GM19193 (cell line): ENCODE results near the gene FAHD2A.

ENCODE experiments used
- POLR2A ChIP-seq: IDR thresholded peaks from 4 replicates; pipeline ENCODE4 v1.6.1; 2011; ENCODE audit not compliant: insufficient read depth, insufficient read length; ENCODE audit errors: extremely low read depth

Gene FAHD2A

DNA sequence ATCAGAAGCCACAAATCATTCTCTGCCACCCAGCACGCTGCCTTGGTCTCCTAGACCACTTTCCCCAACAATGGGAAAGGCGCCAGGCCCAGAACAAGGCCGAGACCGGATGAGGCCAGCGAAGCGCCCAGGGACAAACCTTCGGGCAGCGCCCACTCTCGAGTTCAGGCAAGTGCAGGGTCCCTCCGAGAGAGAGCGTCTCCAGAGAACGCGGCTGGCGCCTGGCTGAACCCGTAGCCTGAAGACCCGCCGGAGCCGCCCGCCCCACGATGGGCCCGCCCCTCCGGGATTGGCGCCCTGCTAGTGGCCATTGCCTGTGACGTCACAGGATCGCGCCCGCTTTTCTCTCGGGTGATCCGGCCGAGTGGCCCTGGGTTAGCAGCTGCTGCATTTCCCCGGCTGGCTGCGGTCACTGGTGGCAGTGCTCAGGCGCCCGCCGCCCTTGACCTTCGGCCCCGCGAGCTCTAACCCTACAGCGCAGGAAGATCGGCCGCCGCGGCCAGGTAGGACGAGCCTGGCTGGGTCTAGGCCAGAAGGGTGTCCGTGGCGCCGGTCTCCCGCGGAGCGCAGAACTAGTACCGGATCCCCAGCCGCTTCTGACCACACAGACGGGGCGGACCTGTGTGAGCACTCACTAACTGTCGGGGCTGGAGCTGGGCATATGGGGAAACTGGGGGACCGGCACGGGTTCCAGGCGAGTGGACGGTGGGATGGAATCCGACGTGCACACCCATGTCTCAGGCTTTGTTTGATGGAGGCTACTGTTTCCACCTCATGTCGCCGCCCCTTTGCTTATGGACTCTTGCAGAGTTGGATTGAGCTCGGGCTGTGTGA is at the start of gene FAHD2A:
TSS of gene FAHD2A (plus strand) at position 339 of the 834 bp plus-strand sequence. CDS start 2,851 bp downstream, outside the sequence.
- TF ChIP-seq POLR2A: peak; percentile 76

DNA sequence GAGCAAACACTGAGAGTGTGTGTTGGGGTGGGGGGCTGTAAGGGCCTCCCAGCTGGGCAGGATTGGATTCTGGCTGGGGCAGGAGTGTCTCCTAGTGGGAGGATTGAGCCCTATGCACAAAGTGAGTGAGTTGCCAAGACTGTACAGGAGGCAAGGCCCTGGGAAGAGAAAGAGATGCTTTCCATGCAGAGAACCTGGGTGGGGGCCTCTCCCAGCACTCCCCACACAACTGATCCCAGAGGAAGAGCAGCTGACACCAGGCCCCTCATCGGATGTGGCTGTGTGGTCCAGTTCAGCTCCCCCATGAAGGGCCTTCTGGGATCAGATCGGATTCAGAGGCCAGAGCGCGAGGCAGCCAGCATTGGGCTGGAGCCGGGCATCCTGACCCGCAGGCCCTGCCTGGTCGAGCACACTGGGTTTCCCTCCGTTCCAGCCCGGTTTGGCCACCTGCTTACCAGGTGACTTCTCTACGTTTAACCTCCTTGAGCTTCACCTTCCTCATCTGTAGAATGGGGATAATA is 49.4 kb upstream of the FAHD2A start:
- TF ChIP-seq POLR2A: no peak

GRCh38 chr2:95353613-95354468 is 48.7 kb upstream of the FAHD2A start:
- no peak for TF ChIP-seq POLR2A

GRCh38 chr2:95354469-95354901 is 48.0 kb upstream of the FAHD2A start:
- TF ChIP-seq POLR2A: no peak

DNA sequence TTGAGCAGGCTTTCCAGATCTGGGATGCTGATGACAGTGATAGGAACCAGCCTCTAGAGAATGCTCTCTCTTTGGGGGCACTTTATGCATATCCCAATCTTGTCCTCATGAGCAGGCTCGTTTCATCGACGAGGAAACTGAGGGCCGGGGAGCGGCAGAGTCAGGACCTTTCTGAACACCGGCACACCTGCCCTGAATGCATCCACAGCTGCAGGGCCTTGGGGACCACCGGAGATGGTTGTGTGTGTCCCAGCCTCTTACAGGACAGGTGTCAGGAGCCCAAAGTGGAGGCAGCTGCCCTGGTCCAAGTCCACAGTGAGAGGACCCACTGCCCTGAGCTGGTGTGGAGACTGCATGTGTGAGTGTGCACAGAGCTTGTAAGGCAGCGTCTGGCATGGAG is 47.6 kb upstream of the FAHD2A start:
- TF ChIP-seq POLR2A: no peak

- no peak for TF ChIP-seq POLR2A
Measured at GRCh38 chr2:95356821-95357700, 45.4 kb upstream of the FAHD2A start.

GRCh38 chr2:95357717-95358280 is 44.7 kb upstream of the FAHD2A start:
- no peak for TF ChIP-seq POLR2A

GRCh38 chr2:95359031-95359430 is 43.5 kb upstream of the FAHD2A start:
- no peak for TF ChIP-seq POLR2A

- TF ChIP-seq POLR2A: no peak
Measured at GRCh38 chr2:95359501-95359930, 43.0 kb upstream of the FAHD2A start.

- TF ChIP-seq POLR2A: no peak
Measured at GRCh38 chr2:95361216-95361980, 41.1 kb upstream of the FAHD2A start.

DNA sequence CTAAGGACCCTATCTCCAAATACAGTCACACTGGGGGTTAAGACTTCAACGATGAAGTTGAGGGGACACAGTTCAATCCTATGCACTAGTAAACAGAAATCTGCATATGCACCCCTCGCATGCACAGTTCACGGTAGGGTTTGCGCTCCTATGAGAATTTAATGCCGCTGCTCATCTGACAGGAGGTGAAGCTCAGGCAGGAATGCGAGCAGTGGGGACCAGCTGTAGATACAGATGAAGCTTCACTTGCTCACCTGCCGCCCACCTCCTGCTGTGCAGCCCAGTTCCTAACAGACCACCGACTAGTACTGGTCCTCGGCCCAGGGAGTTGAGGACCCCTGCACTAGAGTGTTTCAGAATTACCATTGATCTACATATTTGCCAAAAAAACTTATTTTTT is 40.0 kb upstream of the FAHD2A start:
- TF ChIP-seq POLR2A: no peak

DNA sequence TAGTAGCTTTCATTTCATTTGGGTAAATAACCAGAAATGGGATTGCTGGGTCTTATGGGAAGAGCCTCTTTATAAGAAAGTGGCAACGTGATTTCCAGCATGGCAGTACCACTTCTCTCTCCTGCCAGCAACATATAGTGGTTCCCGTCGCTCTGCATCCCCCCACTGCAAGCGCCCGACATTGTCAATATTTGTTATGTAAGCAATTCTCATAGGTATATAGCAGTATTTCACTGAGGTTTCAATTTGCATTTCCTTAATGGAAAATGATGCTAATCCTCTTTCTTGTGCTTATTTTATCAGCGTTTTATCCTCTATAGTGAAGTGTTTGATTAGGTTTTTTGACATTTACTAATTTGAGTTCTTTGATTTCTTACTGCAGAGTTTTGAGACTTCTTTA is 36.0 kb upstream of the FAHD2A start:
- TF ChIP-seq POLR2A: no peak

GRCh38 chr2:95372216-95372829 is 30.2 kb upstream of the FAHD2A start:
- no peak for TF ChIP-seq POLR2A
